Measurements from ENCODE around the gene C8B. TPM values are rescaled to one million over a fixed set of nuclear protein-coding genes. Genes with fewer than 3 reads are reported as not detected.

C8B gene
- total RNA-seq, 1 donor from 2014 or later, result not detected

GRCh38 chr1:56973923-56974742 lies 8.3 kb upstream of the C8B start:
- DNase-seq (ENCODE audit: low spot score in 2 of 2) (no peak), FAIRE-seq (no peak)

- FAIRE-seq (no peak), DNase-seq (ENCODE audit: low spot score in 2 of 2) (no peak)
Measured at GRCh38 chr1:56972976-56973375, 7.2 kb upstream of the C8B start.

GRCh38 chr1:56970280-56970679 lies 4.5 kb upstream of the C8B start:
- no peak for DNase-seq (ENCODE audit: low spot score in 2 of 2)
- no peak for FAIRE-seq

- FAIRE-seq (no peak), DNase-seq (ENCODE audit: low spot score in 2 of 2) (no peak)
Measured at GRCh38 chr1:56968878-56969495, 3.2 kb upstream of the C8B start.

GRCh38 chr1:56967900-56968832 lies 2.4 kb upstream of the C8B start:
- no peak for FAIRE-seq
- DNase-seq (ENCODE audit: low spot score in 2 of 2), result no peak

GRCh38 chr1:56967355-56967754 lies 1.5 kb upstream of the C8B start:
- DNase-seq (ENCODE audit: low spot score in 2 of 2), result no peak
- no peak for FAIRE-seq

GRCh38 chr1:56966698-56966999 lies 834 bp upstream of the C8B start:
- DNase-seq (ENCODE audit: low spot score in 2 of 2) (no peak), FAIRE-seq (no peak)

- FAIRE-seq, result no peak
Measured at GRCh38 chr1:56965191-56965590, 624 bp downstream of the C8B start.

GRCh38 chr1:56964349-56965017 lies 1.3 kb downstream of the C8B start:
- DNase-seq (ENCODE audit: low spot score in 2 of 2) (no peak), FAIRE-seq (no peak)

More at GRCh38 chr1:56965191-56965590, 624 bp downstream of the C8B start:
- no peak for DNase-seq (ENCODE audit: low spot score in 2 of 2)

- FAIRE-seq (no peak), DNase-seq (ENCODE audit: low spot score in 2 of 2) (no peak)
Measured at GRCh38 chr1:56963667-56964066, 2.1 kb downstream of the C8B start.

GRCh38 chr1:56961426-56961825 lies 4.4 kb downstream of the C8B start:
- DNase-seq (ENCODE audit: low spot score in 2 of 2) (no peak), FAIRE-seq (no peak)

- no peak for FAIRE-seq
Measured at GRCh38 chr1:56958526-56958925, 7.3 kb downstream of the C8B start.

GRCh38 chr1:56957931-56958330 lies 7.9 kb downstream of the C8B start:
- FAIRE-seq, result no peak
- no peak for DNase-seq (ENCODE audit: low spot score in 2 of 2)

More at GRCh38 chr1:56958526-56958925, 7.3 kb downstream of the C8B start:
- DNase-seq (ENCODE audit: low spot score in 2 of 2), result no peak

- DNase-seq (ENCODE audit: low spot score in 2 of 2), result no peak
- no peak for FAIRE-seq
Measured at GRCh38 chr1:56954664-56955063, 11.2 kb downstream of the C8B start.

GRCh38 chr1:56953386-56953785 lies 12.4 kb downstream of the C8B start:
- no peak for FAIRE-seq
- DNase-seq (ENCODE audit: low spot score in 2 of 2), result no peak

GRCh38 chr1:56952501-56952900 lies 13.3 kb downstream of the C8B start:
- FAIRE-seq, result no peak
- no peak for DNase-seq (ENCODE audit: low spot score in 2 of 2)

- FAIRE-seq (no peak), DNase-seq (ENCODE audit: low spot score in 2 of 2) (no peak)
Measured at GRCh38 chr1:56948403-56949023, 17.3 kb downstream of the C8B start.

- FAIRE-seq (peak; percentile 8), DNase-seq (ENCODE audit: low spot score in 2 of 2) (no peak)
Measured at GRCh38 chr1:56940039-56940438, 25.8 kb downstream of the C8B start.

GRCh38 chr1:56939209-56939608 lies 26.6 kb downstream of the C8B start:
- DNase-seq (ENCODE audit: low spot score in 2 of 2) (no peak), FAIRE-seq (no peak)

- no peak for DNase-seq (ENCODE audit: low spot score in 2 of 2)
- no peak for FAIRE-seq
Measured at GRCh38 chr1:56938646-56939045, 27.2 kb downstream of the C8B start.

Measured in frontal cortex (tissue), 4 donors.